Stimulated activated CD8-positive, alpha-beta memory T cell treated with anti-CD3 and anti-CD28 coated beads, Interleukin-4, amount 100 ng/mL, for 4 hours (primary cell): ENCODE data around the gene OVOL3.
A peak's percentile ranks its signal among the peaks of the same experiment; 100 is the strongest.
"Not testable (repeated sequence)": the region's sequence is repeated elsewhere in the genome, so short reads cannot be mapped to it uniquely, and the experiment has no call there.

ENCODE experiments used
- DNase-seq, 2 donors: peaks; one replicate each; pipeline ENCODE4 v3.0.0-alpha.2; 2020; ENCODE audit warnings: low read depth in 2 of 2, low spot score in 1 of 2

Gene OVOL3

GRCh38 chr19:36125557-36125956 is 14.6 kb downstream of the OVOL3 start:
- no peak for DNase-seq

GRCh38 chr19:36128392-36128736 is 17.4 kb downstream of the OVOL3 start:
- no peak for DNase-seq

GRCh38 chr19:36131221-36131620 is 20.3 kb downstream of the OVOL3 start:
- DNase-seq = not testable (repeated sequence)

GRCh38 chr19:36134867-36135266 is 23.9 kb downstream of the OVOL3 start:
- not testable (repeated sequence) for DNase-seq

GRCh38 chr19:36136964-36137686 is 26.2 kb downstream of the OVOL3 start:
- DNase-seq = no peak

GRCh38 chr19:36139120-36139472 is 28.2 kb downstream of the OVOL3 start:
- no peak for DNase-seq

- peak; percentile 74 to 89 for DNase-seq
Measured at GRCh38 chr19:36139473-36140303, 28.7 kb downstream of the OVOL3 start, which contains the start of gene CAPNS1. Gene CAPNS1, plus strand, starts transcription at chr19:36140066. Its CDS starts 946 bp downstream, at chr19:36141012.

GRCh38 chr19:36140304-36141038 is 29.5 kb downstream of the OVOL3 start:
- DNase-seq = peak in 1 of 2 donors; percentile 19

- DNase-seq = peak; percentile 75 to 92
Measured at GRCh38 chr19:36141039-36141927, 30.3 kb downstream of the OVOL3 start.

- DNase-seq = no peak
Measured at GRCh38 chr19:36142046-36142445, 31.1 kb downstream of the OVOL3 start.

- DNase-seq = no peak
Measured at GRCh38 chr19:36142496-36142895, 31.6 kb downstream of the OVOL3 start.

- DNase-seq = no peak
Measured at GRCh38 chr19:36144624-36145023, 33.7 kb downstream of the OVOL3 start.

- no peak for DNase-seq
Measured at GRCh38 chr19:36149673-36150406, 38.9 kb downstream of the OVOL3 start.

GRCh38 chr19:36150586-36150985 is 39.6 kb downstream of the OVOL3 start:
- DNase-seq = no peak

GRCh38 chr19:36151144-36152018 is 40.4 kb downstream of the OVOL3 start:
- no peak for DNase-seq

- no peak for DNase-seq
Measured at GRCh38 chr19:36152019-36152351, 41.0 kb downstream of the OVOL3 start.

- DNase-seq = no peak
Measured at GRCh38 chr19:36152352-36153091, 41.6 kb downstream of the OVOL3 start, which contains the start of gene COX7A1. Gene COX7A1, minus strand, starts transcription at chr19:36152447. Its CDS starts 40 bp downstream, at chr19:36152407.

GRCh38 chr19:36153126-36153525 is 42.2 kb downstream of the OVOL3 start:
- no peak for DNase-seq
